ENCODE data around the gene BCAS3.

The BCAS3 gene

GRCh38 chr17:61161615-61162134, 484.0 kb downstream of the BCAS3 start:
- TF ChIP-seq CTCF (IDR thresholded peaks at IDR 0.05; ENCODE audit: low read depth, low read length, missing control alignments): no peak
- no peak overlapping the region for H3K4me3 ChIP-seq (ENCODE audit: low read depth, low read length)
- DNase-seq (ENCODE audit: low read depth): no peak
- in situ Hi-C loops (cut with HindIII; ENCODE audit: low sequenced_read_pairs): no loop called here

- no peak overlapping the region for H3K4me3 ChIP-seq (ENCODE audit: low read depth, low read length)
- TF ChIP-seq CTCF (IDR thresholded peaks at IDR 0.05; ENCODE audit: low read depth, low read length, missing control alignments): no peak
- no peak for DNase-seq (ENCODE audit: low read depth)
- in situ Hi-C loops (cut with HindIII; ENCODE audit: low sequenced_read_pairs): no loop called here
These were observed 486.9 kb downstream of the BCAS3 start for GRCh38 chr17:61164517-61164916.

GRCh38 chr17:61167075-61167474, 489.4 kb downstream of the BCAS3 start:
- TF ChIP-seq CTCF (IDR thresholded peaks at IDR 0.05; ENCODE audit: low read depth, low read length, missing control alignments): no peak
- DNase-seq (ENCODE audit: low read depth): no peak
- in situ Hi-C loops (cut with HindIII; ENCODE audit: low sequenced_read_pairs): no loop called here
- no peak overlapping the region for H3K4me3 ChIP-seq (ENCODE audit: low read depth, low read length)

- TF ChIP-seq CTCF (IDR thresholded peaks at IDR 0.05; ENCODE audit: low read depth, low read length, missing control alignments): no peak
- no peak for DNase-seq (ENCODE audit: low read depth)
- in situ Hi-C loops (cut with HindIII; ENCODE audit: low sequenced_read_pairs): no loop called here
- H3K4me3 ChIP-seq (ENCODE audit: low read depth, low read length): no peak overlapping the region
These were observed 490.9 kb downstream of the BCAS3 start for GRCh38 chr17:61168506-61168905.

- in situ Hi-C loops (cut with HindIII; ENCODE audit: low sequenced_read_pairs): no loop called here
- no peak for DNase-seq (ENCODE audit: low read depth)
- no peak overlapping the region for H3K4me3 ChIP-seq (ENCODE audit: low read depth, low read length)
- TF ChIP-seq CTCF (IDR thresholded peaks at IDR 0.05; ENCODE audit: low read depth, low read length, missing control alignments): no peak
These were observed 496.7 kb downstream of the BCAS3 start for GRCh38 chr17:61174310-61174709.

- in situ Hi-C loops (cut with HindIII; ENCODE audit: low sequenced_read_pairs): no loop called here
- H3K4me3 ChIP-seq (ENCODE audit: low read depth, low read length): no peak overlapping the region
- no peak for DNase-seq (ENCODE audit: low read depth)
- no peak for TF ChIP-seq CTCF (IDR thresholded peaks at IDR 0.05; ENCODE audit: low read depth, low read length, missing control alignments)
These were observed 497.9 kb downstream of the BCAS3 start for GRCh38 chr17:61175298-61176142.

Measured in astrocyte of the cerebellum (primary cell).